HG03103 (cell line): ENCODE measurements around the gene ITPK1.

Experiments
- ATAC-seq: cut with Tn5 transposase; IDR thresholded peaks from one replicate; pipeline ENCODE4 v1.9.1; 2021; ENCODE audit warnings: low read depth; ENCODE audit not compliant: unreplicated experiment

ITPK1 gene

DNA sequence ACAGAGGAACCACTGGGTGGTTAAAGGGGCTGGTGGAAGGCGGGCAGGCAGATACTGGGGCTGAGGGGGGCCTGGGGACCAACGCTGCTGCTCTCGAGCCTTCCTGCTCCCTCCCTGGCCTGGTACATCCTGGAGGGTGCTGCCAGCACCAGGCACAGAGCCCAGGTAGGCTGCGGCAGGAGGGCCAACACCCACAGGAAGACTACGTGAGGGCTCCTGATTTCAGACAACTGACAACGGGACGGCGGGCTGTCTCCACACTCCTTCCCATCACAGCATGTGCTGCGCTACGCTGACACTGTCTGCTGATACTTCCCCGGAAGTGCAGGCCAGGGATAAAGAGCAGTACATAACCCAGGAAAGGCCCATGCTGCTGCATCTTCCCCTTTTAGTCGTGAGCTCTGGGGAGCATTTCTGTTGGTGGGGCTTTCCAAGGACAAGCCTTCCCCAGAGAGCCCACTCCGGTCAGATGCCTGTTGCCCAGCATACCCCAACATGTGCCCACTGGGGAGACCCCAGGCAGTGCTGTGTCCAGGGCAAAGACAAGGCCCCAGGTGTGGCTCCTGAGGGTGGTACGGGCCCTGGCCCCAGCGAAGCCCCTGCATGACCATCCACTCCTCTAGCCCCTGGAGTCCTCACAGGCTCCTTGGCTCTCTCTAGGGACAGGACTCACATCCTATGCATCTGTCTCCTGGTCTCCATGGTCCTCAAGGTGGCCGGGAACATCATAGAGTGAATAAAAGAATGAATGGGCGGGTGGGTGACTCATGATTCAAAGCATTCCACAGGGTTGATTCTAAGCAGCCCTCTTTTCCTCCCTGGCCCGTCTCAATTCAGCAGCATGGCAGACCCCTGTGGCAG lies 154.8 kb downstream of the ITPK1 start:
- no peak for ATAC-seq

DNA sequence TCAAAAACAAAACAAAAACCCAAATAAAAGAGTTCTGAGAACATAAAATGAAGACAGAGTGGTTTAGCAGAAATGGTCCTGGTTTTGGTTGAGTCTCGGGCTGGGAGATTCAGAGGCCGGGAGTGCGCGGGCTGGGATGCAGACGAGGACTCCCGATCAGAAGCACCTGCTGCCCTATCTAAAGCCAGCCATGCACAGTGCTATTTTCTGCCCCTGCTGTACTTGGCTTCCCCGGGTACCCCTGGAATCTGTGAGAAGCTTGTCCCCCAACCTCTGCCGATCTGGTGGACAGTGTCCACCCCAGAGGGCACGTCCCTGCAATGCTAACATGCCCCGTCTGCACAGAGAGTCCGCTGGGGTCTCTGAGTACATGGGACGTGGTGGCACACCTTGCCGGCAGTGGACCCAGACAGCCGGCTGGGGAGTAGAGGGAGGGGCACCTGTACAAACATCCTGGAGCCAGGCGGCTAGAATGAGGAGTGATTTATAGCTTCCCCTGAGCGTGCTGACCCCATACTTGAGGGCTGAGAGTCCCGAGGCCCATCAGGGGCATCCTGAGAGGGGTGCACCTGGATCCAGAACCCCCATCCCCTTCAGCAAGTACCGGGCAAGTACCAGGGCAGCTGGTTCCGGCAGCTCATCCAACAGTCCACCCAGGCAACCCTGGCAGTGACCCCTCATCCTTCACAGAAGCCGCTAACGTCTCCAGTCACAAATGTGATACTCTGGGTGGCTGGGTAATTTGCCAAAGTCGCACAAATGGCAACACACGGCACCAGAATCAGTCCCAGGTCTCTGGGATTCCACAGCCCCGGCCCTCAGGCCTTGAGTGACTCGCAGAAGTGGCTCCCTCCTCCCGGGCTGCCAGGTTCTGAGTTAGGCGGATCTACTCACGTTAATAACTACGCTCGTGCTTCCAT lies 155.7 kb downstream of the ITPK1 start:
- no peak for ATAC-seq

- no peak for ATAC-seq
Measured at GRCh38 chr14:92959189-92959531, 156.6 kb downstream of the ITPK1 start.

GRCh38 chr14:92958373-92959188 lies 157.1 kb downstream of the ITPK1 start:
- no peak for ATAC-seq

DNA sequence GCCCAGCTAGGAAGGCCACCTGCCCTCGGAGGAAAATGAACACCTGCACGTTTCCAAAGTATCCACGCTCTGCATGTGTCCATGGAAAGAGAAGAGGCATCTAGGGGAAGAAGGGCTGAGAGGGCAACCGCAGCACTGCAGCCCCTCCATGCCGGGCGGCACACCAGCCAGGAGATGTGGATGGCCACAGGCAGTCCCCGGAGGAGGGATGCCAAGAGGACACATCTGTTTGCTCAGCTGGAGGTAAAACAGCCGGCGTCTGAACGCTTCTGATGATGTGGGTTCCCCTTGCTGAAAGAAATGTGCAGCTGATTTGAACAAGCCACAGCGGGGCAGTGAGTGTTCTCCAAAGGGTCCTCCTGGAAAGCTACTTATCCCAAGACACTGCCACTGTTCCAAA lies 158.8 kb downstream of the ITPK1 start:
- ATAC-seq: no peak

GRCh38 chr14:92955381-92955780 lies 160.3 kb downstream of the ITPK1 start:
- ATAC-seq: no peak

DNA sequence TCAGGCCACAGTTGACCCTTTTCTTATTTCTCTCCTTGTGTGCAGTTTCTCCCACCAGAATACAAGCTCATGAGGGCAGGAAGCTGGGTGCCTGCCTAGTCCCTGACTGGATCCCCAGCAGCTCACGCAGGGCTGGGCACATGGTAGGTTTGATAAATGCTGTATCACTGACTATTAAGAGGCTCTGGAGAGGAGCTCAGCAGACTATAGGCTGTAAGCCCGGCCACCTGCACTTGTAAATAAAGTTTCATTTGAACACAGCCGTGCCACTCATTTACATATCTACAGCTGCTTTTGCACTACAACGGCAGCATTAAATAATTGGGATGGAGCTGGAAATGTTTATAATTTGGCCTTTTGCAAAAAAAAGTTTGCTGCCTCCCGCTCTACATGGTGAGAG lies 160.8 kb downstream of the ITPK1 start:
- no peak for ATAC-seq

GRCh38 chr14:92953526-92953925 lies 162.2 kb downstream of the ITPK1 start:
- ATAC-seq: no peak

- no peak for ATAC-seq
Measured at GRCh38 chr14:92952481-92953298, 163.0 kb downstream of the ITPK1 start.

DNA sequence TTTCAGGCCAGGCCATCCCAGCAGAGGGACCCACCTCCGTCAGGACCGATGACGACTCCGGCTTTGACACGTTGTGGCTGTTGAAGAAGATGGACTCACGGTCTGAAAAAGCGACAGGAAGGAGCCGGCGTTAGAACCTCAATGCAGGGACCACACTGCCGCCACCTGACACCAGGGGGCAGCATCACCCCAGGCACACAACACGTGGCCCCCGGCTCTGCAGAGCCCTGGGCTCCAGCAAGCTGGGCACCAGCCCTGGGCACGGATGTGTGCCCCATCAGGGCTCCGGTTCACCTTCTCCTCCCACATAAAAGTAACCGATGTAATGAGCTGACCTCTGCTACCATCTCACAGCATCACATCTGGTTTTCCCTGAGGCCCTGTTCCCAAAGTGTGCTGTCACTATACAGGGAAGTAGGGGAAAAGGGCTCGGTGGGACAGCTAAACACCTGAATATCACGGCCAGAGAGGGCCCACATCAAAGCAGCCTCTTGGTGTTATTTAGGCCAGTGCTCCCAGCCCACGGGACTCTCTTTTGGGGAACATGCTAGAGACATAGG lies 163.7 kb downstream of the ITPK1 start:
- no peak for ATAC-seq

- no peak for ATAC-seq
Measured at GRCh38 chr14:92951261-92951660, 164.5 kb downstream of the ITPK1 start.

DNA sequence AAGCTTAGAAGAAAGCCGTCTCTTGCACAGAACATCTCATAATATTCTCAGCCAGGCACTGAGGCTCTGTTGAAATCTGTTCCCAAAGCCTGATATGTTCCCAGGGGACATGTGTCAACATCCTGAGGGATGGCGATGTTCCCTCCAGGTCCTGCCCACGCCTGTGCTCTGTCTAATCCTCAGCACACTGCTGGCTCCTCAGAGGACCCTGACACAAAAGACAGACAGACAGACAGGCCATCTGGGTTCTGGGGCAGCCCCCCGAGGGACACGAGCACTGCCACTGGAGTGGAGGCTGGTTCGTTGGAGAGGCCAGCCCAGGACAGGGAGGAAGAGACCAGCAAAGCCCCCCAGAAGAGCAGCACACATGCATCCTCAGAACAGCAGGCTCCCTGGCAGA lies 165.0 kb downstream of the ITPK1 start:
- no peak for ATAC-seq

DNA sequence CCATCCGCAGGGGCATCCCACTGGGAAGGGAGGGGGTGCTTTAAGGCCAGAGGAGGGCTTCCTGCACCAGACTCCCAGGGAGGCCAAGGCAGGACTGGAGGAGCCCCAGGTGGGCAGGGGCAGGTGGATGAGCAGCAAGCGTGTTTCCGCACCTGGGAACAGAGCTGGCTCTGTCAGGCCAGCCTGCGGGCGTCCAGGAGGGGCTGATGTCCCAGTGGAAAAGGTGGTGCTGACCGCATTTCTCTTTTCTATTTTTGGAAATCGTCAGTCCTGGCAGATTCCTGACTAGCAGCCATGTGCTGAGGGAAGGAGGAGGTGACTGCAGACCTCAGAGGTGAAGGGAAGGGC lies 165.6 kb downstream of the ITPK1 start:
- no peak for ATAC-seq

DNA sequence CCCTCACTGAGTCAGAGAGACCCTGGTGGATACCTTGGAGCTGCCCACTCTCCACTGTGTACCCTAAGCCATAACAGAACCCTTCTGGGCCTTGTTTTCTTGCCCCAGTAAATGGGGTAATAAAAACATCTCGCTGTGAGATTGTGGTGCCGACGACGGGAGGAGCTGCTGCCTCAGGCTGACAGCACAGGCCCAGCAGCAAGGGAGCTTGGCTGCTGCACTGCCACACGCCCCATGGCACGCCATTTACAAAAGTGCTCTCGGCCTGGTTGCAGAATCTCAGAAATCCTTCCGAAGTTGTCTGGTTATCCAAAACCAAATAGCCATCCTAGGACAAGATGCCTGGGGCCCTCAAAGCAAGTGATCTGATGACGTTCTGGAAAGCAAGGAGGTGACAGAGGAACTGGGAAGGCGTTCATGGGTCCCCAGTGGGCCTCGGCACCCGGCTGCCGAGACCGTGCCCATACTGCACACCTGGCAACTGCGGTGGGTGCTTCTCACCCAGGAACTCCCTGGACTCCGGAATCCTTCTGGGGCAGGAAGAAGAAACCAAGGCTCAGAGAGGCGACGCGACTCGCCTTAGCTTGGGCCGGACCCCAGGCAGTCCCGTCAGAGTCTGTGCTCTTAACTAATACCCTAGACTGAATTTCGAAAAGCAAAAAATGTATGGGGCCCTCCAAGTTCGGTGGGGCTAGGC lies 166.1 kb downstream of the ITPK1 start:
- ATAC-seq: no peak

DNA sequence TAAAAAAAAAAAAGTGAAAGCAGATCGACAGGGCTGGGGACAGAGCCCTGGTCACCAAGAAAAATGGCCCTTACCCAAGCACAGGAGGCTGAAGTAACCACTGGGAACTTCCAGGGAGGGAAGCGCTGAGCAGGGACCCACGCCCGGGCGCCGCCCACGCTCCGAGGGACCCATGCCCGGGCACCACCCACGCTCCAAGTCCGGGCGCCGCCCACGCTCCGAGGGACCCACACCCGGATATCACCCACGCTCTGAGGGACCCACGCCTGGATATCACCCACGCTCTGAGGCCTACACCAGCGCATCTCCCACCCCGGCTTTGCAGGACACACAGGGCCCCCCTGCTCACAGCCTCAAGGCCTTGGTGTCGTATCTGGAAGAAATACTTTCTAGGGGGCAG lies 167.1 kb downstream of the ITPK1 start:
- ATAC-seq: no peak

DNA sequence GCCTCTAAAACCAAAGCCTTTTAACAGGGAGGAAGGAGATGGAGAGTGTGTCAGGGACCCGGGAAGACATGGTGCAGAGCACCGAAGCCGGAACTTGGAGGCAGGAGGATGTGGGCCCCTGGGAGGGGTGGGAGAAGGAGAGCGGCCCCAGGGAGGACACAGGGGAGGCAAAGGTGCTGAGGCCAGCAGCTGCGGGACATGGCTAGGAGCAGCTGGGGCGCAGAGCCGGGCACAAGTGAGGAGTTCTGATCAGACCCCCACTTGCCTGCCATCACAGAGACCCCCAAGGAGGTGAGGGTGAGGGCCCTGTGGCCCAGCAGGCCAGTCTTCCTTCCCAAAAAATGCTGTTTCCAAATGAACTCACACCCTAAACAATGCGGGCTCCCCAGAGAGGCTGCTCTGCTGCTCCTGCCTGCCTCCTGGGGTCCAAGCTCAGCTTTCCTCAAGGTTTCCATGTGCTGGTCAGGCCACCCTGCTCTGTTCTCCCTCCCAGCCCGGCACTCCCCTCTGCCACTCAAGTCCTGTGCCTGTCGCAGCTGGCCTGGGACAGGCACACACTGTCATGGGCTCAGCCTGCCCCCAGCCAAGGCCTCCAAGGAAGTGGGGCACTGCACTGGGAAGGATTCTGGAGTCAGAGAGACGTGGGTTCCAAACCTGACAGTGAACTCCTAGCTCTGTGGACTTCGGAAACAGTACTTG lies 168.7 kb downstream of the ITPK1 start:
- ATAC-seq: no peak

DNA sequence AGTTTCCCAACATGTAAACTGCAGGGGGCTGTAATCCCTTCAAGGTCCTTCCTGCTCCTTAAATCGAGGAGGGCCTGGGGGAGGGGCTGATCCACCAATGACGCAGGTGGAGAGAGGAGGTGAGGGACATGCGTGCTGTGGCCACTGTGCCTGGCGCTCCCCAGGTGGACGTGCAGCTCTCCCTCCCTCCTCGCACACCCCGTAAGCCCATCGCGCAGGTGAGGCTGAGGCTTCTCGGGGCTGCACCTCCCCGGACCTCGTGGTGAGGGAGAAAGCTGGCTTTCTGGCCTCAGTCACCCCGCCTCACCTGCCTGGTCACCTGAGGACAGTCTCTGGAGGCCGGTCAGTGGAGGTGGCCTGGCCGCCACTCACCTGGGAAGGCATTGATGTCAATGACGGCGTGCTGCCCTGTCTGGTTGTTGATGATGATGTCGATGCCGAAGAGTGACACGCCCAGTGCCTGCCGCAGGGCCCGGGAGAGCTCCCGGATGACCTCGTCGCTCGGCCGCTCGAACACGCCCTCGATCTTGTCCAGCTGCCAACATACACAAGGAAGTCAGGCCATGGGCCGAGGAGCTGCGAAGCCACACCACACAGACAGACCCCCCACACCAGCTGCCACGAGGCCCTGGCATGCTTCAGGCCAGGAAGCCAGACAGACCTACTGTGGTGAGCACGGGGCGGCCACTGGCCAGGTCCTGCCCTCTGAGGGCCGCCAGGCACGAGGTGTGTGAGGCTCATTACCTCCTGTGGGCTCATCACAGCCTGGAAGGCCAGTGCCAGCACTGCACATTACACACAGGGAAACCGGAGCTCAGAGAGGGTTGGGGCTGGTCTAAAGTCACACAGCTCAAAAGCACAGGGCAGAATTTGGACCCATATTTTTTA lies 169.5 kb downstream of the ITPK1 start:
- no peak for ATAC-seq

GRCh38 chr14:92945544-92945943 lies 170.2 kb downstream of the ITPK1 start:
- no peak for ATAC-seq
